Astrocyte (in vitro differentiated cells and primary cell): Measurements from ENCODE around the gene HFE. TPM values are rescaled to one million over a fixed set of nuclear protein-coding genes. Genes with fewer than 3 reads are reported as not detected.

Experiments
- DNase-seq: peaks from one replicate; pipeline ENCODE4 v3.0.0-alpha.2; 2010; ENCODE audit warnings: low read depth
- FAIRE-seq: peaks from 2 replicates; lab custom pipeline; 2011; peaks lifted over from hg19 to GRCh38; lab: Jason Lieb, UNC
- H2AFZ ChIP-seq: 2 replicates; pipeline ENCODE4 v1.6.0; 2012; ENCODE audit warnings: low read depth, low read length, inconsistent platforms
- H3K27ac ChIP-seq: 2 replicates; pipeline ENCODE4 v1.5.1; 2011; ENCODE audit warnings: low read depth, low read length, inconsistent platforms
- H3K27me3 ChIP-seq: 2 replicates; pipeline ENCODE4 v1.6.0; 2011; ENCODE audit warnings: low read length, inconsistent platforms; ENCODE audit not compliant: insufficient read depth
- H3K36me3 ChIP-seq: 2 replicates; pipeline ENCODE4 v1.5.1; 2011; ENCODE audit warnings: low read length, inconsistent platforms; ENCODE audit not compliant: insufficient read depth
- H3K4me1 ChIP-seq: 2 replicates; pipeline ENCODE4 v1.5.1; 2011; ENCODE audit warnings: low read length, inconsistent platforms; ENCODE audit not compliant: insufficient read depth
- H3K4me2 ChIP-seq: 2 replicates; pipeline ENCODE4 v1.6.0; 2012; ENCODE audit warnings: low read length, inconsistent platforms
- H3K4me3 ChIP-seq: 2 replicates; pipeline ENCODE4 v1.5.1; 2011; ENCODE audit warnings: low read depth, mild to moderate bottlenecking, low read length, inconsistent platforms; ENCODE audit not compliant: insufficient read depth
- H3K79me2 ChIP-seq: 2 replicates; pipeline ENCODE4 v1.6.0; 2012; ENCODE audit warnings: mild to moderate bottlenecking, low read length, inconsistent platforms; ENCODE audit not compliant: insufficient read depth
- H3K9ac ChIP-seq: 2 replicates; pipeline ENCODE4 v1.6.0; 2012; ENCODE audit warnings: mild to moderate bottlenecking, low read length, inconsistent platforms
- H3K9me3 ChIP-seq: 2 replicates; pipeline ENCODE4 v1.5.1; 2012; ENCODE audit warnings: low read depth, mild to moderate bottlenecking, low read length, inconsistent platforms; ENCODE audit not compliant: insufficient read depth
- H4K20me1 ChIP-seq: 2 replicates; pipeline ENCODE4 v1.6.0; 2012; ENCODE audit warnings: low read length, inconsistent platforms; ENCODE audit not compliant: insufficient read depth
- H3K27ac Mint-ChIP-seq: one replicate; pipeline ENCODE4 v1.8.0; 2021; ENCODE audit warnings: mild to moderate bottlenecking, mixed read lengths; ENCODE audit not compliant: unreplicated experiment
- H3K27me3 Mint-ChIP-seq: one replicate; pipeline ENCODE4 v1.8.0; 2021; ENCODE audit warnings: low read depth, mixed read lengths; ENCODE audit not compliant: unreplicated experiment
- H3K36me3 Mint-ChIP-seq: one replicate; pipeline ENCODE4 v1.8.0; 2021; ENCODE audit warnings: low read depth, mixed read lengths; ENCODE audit not compliant: unreplicated experiment
- H3K4me1 Mint-ChIP-seq: one replicate; pipeline ENCODE4 v1.8.0; 2021; ENCODE audit warnings: low read depth, mixed read lengths; ENCODE audit not compliant: unreplicated experiment
- H3K4me3 Mint-ChIP-seq: one replicate; pipeline ENCODE4 v1.8.0; 2021; ENCODE audit warnings: mild to moderate bottlenecking, moderate library complexity, mixed read lengths; ENCODE audit not compliant: unreplicated experiment
- H3K9me3 Mint-ChIP-seq: one replicate; pipeline ENCODE4 v1.8.0; 2021; ENCODE audit warnings: mild to moderate bottlenecking, mixed read lengths; ENCODE audit not compliant: unreplicated experiment
- EZH2 ChIP-seq: IDR thresholded peaks from 2 replicates; pipeline ENCODE4 v1.6.1; 2012; ENCODE audit warnings: mild to moderate bottlenecking, low read length, inconsistent platforms; ENCODE audit not compliant: insufficient read depth
- total RNA-seq: library from RNA; stranded (reverse); gene quantifications from 2 replicates; pipeline ENCODE4 v1.2.1, GENCODE V29; 2021
- TF ChIP-seq, protein P1 (sequence below): IDR thresholded peaks from 2 replicates; pipeline ENCODE4 v1.5.1; 2011; ENCODE audit warnings: low read depth, mild to moderate bottlenecking, inconsistent platforms, low read length, moderate library complexity; ENCODE audit not compliant: insufficient read depth

The HFE gene
- total RNA-seq, 1 donor from 2014 or later = 5.7 TPM

DNA sequence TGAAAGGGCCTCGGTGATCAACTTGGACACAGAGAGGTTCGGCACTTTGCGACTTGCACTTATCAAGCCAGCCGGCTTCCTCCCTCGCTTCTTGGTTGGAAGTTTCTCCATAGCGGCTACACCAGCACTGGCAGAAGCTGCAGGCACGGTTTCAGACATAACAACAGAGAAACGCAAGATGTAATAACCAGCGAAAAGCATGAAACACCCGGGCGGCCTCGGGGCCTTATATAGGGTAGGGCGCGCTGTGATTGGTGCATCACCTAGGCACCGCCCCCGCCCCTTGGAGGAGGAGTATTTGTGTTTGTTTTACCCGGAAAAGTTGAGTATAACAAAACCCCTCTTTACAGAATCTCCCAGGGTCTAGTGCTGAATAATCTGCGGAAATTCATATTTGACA, 20.7 kb downstream of the HFE start:
- Histone ChIP-seq H3K36me3 (no peaks in the 10 kb centered on the region), H3K79me2 (no peaks in the 10 kb centered on the region), H4K20me1 (no peaks in the 10 kb centered on the region), H3K9me3 (no peaks in the 10 kb centered on the region), H3K27ac (no peak overlapping the region), H3K4me2 (no peak overlapping the region), H2AFZ (no peak overlapping the region), H3K4me3 (no peak overlapping the region), H3K9ac (no peak overlapping the region), H3K27me3 (no peaks in the 10 kb centered on the region), H3K4me1 (peaks cover 13% of the 10 kb centered on the region)
- peaks cover 7% of the 10 kb centered on the region for H3K9me3 Mint-ChIP-seq
- no peak for FAIRE-seq
- no peak overlapping the region for H3K4me3 Mint-ChIP-seq
- H3K27me3 Mint-ChIP-seq = no peaks in the 10 kb centered on the region
- no peak overlapping the region for H3K27ac Mint-ChIP-seq
- H3K4me1 Mint-ChIP-seq = peaks cover 18% of the 10 kb centered on the region
- H3K36me3 Mint-ChIP-seq = peaks cover 4% of the 10 kb centered on the region
- TF ChIP-seq, protein P1, sequence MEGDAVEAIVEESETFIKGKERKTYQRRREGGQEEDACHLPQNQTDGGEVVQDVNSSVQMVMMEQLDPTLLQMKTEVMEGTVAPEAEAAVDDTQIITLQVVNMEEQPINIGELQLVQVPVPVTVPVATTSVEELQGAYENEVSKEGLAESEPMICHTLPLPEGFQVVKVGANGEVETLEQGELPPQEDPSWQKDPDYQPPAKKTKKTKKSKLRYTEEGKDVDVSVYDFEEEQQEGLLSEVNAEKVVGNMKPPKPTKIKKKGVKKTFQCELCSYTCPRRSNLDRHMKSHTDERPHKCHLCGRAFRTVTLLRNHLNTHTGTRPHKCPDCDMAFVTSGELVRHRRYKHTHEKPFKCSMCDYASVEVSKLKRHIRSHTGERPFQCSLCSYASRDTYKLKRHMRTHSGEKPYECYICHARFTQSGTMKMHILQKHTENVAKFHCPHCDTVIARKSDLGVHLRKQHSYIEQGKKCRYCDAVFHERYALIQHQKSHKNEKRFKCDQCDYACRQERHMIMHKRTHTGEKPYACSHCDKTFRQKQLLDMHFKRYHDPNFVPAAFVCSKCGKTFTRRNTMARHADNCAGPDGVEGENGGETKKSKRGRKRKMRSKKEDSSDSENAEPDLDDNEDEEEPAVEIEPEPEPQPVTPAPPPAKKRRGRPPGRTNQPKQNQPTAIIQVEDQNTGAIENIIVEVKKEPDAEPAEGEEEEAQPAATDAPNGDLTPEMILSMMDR = no peak
- TF ChIP-seq EZH2 = no peak
- no peak for DNase-seq

DNA sequence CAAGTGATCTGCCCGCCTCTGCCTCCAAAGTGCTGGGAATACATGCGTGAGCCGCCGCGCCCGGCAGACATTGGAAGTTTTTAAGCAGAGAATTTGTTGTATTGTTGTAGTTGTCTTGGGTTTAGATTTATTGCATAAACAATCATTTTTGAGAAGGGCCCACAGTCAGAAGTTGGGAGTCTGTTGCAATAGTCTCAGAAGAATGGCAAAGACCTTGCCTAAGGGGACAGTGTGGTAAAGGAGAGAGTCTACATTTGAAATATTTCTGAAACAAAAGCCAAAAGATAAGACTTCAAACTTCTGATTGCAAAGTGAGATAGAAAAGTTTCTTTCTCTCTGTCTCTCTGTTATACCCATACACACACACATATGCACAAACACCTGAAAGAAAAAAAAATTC, 22.5 kb downstream of the HFE start:
- Histone ChIP-seq H3K9me3 (no peaks in the 10 kb centered on the region), H4K20me1 (no peaks in the 10 kb centered on the region), H3K36me3 (no peaks in the 10 kb centered on the region), H3K79me2 (no peaks in the 10 kb centered on the region), H3K9ac (no peak overlapping the region), H3K4me2 (no peak overlapping the region), H3K4me3 (no peak overlapping the region), H2AFZ (no peak overlapping the region), H3K4me1 (peaks cover 6% of the 10 kb centered on the region), H3K27ac (no peak overlapping the region), H3K27me3 (no peaks in the 10 kb centered on the region)
- Mint-ChIP-seq H3K9me3 (peaks cover 7% of the 10 kb centered on the region), H3K27me3 (no peaks in the 10 kb centered on the region), H3K4me3 (no peak overlapping the region), H3K4me1 (peaks cover 9% of the 10 kb centered on the region), H3K27ac (no peak overlapping the region), H3K36me3 (peaks cover 4% of the 10 kb centered on the region)
- TF ChIP-seq, protein P1 = no peak
- no peak for TF ChIP-seq EZH2
- no peak for FAIRE-seq
- no peak for DNase-seq

DNA sequence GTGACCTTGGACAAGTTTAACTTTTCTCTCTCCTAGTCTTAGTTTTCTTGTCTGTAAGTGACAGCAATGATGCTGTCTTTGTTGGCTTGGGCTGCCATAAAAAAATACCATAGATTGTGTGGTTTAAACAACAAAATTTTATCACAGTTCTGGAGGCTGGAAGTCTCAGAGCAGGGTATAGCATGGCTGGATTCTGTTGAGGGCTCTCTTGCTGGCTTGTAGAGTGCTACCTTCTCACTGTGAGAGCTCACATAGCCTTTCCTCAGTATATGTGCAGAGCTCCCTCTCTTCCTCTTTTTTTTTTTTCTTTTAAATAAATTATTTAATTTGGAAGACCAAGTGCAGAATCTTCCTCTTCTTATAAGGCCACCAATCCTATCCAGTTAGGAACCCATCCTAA, 26.3 kb downstream of the HFE start:
- no peak overlapping the region for H3K9ac ChIP-seq
- H3K4me3 Mint-ChIP-seq = no peak overlapping the region
- H3K36me3 ChIP-seq = no peaks in the 10 kb centered on the region
- H3K4me1 Mint-ChIP-seq = no peaks in the 10 kb centered on the region
- no peaks in the 10 kb centered on the region for H3K4me1 ChIP-seq
- H2AFZ ChIP-seq = no peak overlapping the region
- H3K4me3 ChIP-seq = no peak overlapping the region
- TF ChIP-seq, protein P1 = no peak
- TF ChIP-seq EZH2 = no peak
- FAIRE-seq (no peak), DNase-seq (no peak)
- no peaks in the 10 kb centered on the region for H3K79me2 ChIP-seq
- no peak overlapping the region for H3K27ac ChIP-seq
- H4K20me1 ChIP-seq = no peaks in the 10 kb centered on the region
- no peaks in the 10 kb centered on the region for H3K9me3 Mint-ChIP-seq
- H3K27me3 ChIP-seq = no peaks in the 10 kb centered on the region
- peaks cover 4% of the 10 kb centered on the region for H3K36me3 Mint-ChIP-seq
- no peak overlapping the region for H3K27ac Mint-ChIP-seq
- H3K9me3 ChIP-seq = no peaks in the 10 kb centered on the region
- no peaks in the 10 kb centered on the region for H3K27me3 Mint-ChIP-seq
- H3K4me2 ChIP-seq = no peak overlapping the region
